ENCODE measurements around the gene SEC23IP. TPM values are rescaled to one million over a fixed set of nuclear protein-coding genes. Genes with fewer than 3 reads are reported as not detected.

The SEC23IP gene
- 33.0 and 35.1 TPM in 2 replicates for total RNA-seq

DNA sequence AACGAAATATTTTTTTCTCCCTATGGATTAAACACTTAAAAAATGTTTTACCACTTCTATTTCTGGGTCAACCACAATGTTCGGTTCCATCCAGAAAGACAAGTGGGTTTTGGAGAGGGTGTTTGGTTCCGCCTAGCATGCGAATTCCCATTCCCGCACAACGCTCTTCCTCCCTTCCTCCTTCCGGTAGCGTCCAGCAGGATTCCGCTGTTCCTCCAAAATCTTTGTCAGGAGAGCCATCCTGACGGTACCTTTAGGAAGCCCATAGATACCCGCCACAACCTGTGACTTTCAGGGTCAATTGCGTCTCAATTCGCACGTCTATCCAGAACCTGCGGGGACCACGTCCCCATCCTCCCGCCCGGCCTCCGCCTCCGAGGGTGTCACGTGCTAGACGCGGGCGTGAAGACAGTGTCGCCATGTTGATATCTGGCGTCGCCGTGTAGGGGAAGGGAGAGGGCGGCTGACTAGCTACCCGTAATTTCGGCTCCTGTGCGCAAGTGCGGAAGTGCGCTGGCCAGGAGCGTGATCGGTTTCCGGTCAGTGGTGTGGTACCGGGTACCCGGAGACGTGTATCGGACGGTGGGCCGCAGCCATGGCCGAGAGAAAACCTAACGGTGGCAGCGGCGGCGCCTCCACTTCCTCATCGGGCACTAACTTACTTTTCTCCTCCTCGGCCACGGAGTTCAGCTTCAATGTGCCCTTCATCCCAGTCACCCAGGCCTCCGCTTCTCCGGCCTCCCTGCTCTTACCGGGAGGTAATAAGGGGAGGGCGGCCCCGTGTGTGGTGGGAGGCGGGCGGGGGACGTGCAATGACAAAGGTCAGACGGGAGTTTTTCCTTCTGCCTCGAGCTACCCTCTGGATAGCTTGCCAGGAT lies at the start of gene SEC23IP:
Gene SEC23IP, plus strand, starts transcription at position 543 of the 878 bp plus-strand sequence. Its CDS starts 53 bp downstream, at position 596.

DNA sequence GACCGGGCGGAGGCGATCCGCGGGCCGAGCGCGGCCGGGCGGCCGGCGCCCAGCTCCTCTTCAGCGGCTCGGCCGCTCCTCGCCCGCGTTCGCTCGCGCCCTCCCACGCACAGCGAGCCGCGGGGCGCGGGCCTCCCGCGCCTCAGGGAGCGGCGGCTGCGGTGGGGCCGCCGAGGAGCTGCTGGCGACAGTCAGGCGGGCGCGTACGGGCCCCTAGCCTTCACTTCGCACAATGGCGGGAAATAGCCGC lies 20.0 kb upstream of the SEC23IP start, which contains the start of gene MCMBP:
Gene MCMBP, minus strand, starts transcription at position 234 of the 250 bp plus-strand sequence. CDS start 259 bp downstream, outside the sequence.

Other genes with a start within 250 kb of the SEC23IP start
- 10.3 and 12.4 TPM in 2 replicates for gene BAG3, start 241.3 kb upstream of the SEC23IP start, total RNA-seq
- gene INPP5F, start 166.7 kb upstream of the SEC23IP start, total RNA-seq: 14.9 and 18.8 TPM in 2 replicates
- 47.6 and 60.1 TPM in 2 replicates for gene MCMBP, start 19.9 kb upstream of the SEC23IP start, total RNA-seq